Natural killer cell treated with Interleukin-12 subunit alpha and Interleukin-12 subunit beta and Interleukin-15 and Interleukin-18, amount 100 ng/mL, for 72 hours (primary cell): ENCODE data around the gene C4orf36. TPM values are rescaled to one million over a fixed set of nuclear protein-coding genes. Genes with fewer than 3 reads are reported as not detected.

Experiments used
- ATAC-seq, 2 donors: fragments of 150-1000 bp; cut with Tn5 transposase in 1 of 2; sonication (Bioruptor Pico), chemical (Tn5 transposase) in 1 of 2; 2 replicates each; pipeline ENCODE4 v1.10.0; 2021
- DNase-seq: peaks from one replicate; pipeline ENCODE4 v3.0.0; 2022; ENCODE audit warnings: low spot score
- H3K27ac Mint-ChIP-seq, 2 donors: 1 replicate in 1 of 2; 2 replicates in 1 of 2; pipeline ENCODE4 v1.8.0; 2022; ENCODE audit warnings: mixed read lengths in 2 of 2, mild to moderate bottlenecking in 1 of 2, moderate library complexity in 1 of 2
- H3K27me3 Mint-ChIP-seq, 2 donors: 1 replicate in 1 of 2; 2 replicates in 1 of 2; pipeline ENCODE4 v1.8.0; 2022; ENCODE audit warnings: mixed read lengths in 2 of 2
- H3K36me3 Mint-ChIP-seq: one replicate; pipeline ENCODE4 v1.8.0; 2022; ENCODE audit warnings: mixed read lengths
- H3K4me1 Mint-ChIP-seq, 2 donors: 1 replicate in 1 of 2; 2 replicates in 1 of 2; pipeline ENCODE4 v1.8.0; 2022; ENCODE audit warnings: low read depth in 2 of 2, mixed read lengths in 2 of 2, mild to moderate bottlenecking in 1 of 2
- H3K4me3 Mint-ChIP-seq: one replicate; pipeline ENCODE4 v1.8.0; 2022; ENCODE audit warnings: mixed read lengths
- H3K9me3 Mint-ChIP-seq: 2 replicates; pipeline ENCODE4 v1.8.0; 2022; ENCODE audit warnings: mixed read lengths
- total RNA-seq, 2 donors: library from RNA; stranded (reverse); gene quantifications; one replicate each; pipeline ENCODE4 v1.2.3, GENCODE V29; 2022

C4orf36 gene
- total RNA-seq, 2 donors from 2014 or later = not detected

DNA sequence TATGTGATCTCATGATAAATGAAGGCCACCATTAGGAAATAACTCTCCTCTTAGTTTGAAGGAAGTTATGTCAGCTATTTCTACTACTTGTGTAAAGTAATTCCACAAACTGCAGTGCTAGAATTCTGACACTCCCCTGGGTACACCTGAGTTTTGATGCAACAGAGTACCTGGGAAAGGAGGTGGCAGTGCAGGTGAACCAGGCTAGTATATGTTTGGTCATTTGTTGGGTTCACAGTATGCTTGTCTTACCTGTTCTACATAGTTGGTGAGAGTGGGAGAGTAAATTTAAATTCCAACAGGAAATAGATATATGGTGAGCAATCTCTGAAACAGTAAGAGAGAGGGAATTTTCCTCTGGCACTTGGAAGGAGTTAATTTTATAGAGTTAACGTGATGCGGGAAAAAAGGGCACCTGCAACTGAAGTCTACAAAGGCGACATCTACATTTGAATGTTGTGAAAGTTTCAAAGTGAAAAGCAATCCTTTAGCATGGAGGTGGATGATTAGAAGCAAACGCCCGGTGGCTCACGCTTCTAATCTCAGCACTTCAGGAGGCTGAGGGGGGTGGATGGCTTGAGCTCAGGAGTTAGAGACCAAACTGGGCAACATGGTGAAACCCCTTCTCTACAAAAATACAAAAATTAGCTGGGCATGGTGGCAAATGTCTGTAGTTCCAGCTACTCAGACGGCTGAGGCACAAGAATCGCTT, 34.7 kb downstream of the C4orf36 start:
- peaks cover 0 to 3% of the 10 kb centered on the region in 2 donors for H3K27me3 Mint-ChIP-seq
- H3K27ac Mint-ChIP-seq = no peak overlapping the region
- H3K36me3 Mint-ChIP-seq = no peaks in the 10 kb centered on the region
- H3K4me1 Mint-ChIP-seq = no peaks in the 10 kb centered on the region
- DNase-seq = no peak
- no peak for ATAC-seq
- H3K4me3 Mint-ChIP-seq = no peak overlapping the region
- H3K9me3 Mint-ChIP-seq = no peaks in the 10 kb centered on the region

DNA sequence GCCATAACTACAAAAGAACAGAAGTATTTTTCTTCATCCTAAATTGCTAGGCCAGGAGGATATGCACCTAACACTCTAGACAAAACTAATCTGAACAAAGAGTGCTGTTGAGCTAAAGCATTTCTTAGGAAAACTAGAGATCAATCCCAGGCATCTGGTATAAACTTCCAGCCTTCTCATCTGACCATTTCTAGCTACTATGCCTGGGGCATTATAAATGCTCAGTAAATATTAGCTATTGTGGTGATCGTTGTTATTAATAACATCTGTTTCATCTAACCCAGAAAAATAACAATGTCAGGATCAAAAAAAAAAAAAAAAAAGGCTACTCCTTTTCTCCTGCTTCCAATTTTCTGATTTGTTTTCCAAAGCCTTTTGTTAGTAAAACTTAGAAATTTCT, 35.3 kb downstream of the C4orf36 start:
- Mint-ChIP-seq H3K27me3 (peaks cover 0 to 3% of the 10 kb centered on the region in 2 donors), H3K9me3 (no peaks in the 10 kb centered on the region), H3K27ac (no peak overlapping the region), H3K4me1 (no peaks in the 10 kb centered on the region), H3K4me3 (no peak overlapping the region), H3K36me3 (no peaks in the 10 kb centered on the region)
- DNase-seq (no peak), ATAC-seq (no peak)

DNA sequence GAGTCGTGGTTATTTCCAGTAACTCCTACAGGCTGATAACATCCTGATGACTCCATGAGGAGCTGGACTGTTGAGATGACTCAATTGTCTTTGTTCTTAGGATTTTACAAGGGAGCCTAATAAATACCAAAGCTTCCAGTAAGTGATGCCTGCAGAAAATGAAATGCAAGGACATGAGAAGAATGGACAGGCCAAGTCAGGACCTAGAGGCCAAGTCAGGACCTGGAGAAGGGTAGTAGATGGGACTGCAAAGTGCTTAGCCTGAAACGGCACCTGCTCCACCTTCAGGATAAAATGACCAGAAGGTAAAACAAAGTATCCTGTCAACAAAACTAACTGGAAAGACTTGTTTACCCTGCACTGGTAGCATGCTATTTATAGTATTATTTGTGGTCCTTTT, 36.6 kb downstream of the C4orf36 start:
- Mint-ChIP-seq H3K27me3 (peaks cover 0 to 5% of the 10 kb centered on the region in 2 donors), H3K36me3 (no peaks in the 10 kb centered on the region), H3K27ac (no peak overlapping the region), H3K9me3 (no peaks in the 10 kb centered on the region), H3K4me3 (no peak overlapping the region), H3K4me1 (no peaks in the 10 kb centered on the region)
- ATAC-seq (no peak), DNase-seq (no peak)

DNA sequence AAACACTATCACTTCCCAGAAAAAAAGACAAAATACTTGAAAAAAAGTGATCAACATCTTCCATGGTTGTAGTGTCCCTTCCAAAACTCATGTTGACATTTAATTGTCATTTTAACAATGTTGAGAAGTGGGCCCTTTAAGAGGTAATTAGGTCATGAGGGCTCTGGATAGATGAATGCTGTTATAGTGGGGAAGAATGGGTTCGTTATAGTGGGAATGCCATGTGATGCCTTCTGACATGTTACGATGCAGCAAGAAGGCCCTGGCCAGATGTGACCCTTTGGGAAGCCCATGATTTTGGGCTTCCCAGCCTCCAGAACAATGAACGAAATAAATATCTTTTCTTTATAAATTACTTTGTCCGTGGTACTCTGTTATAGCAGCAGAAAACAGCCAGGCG, 39.0 kb downstream of the C4orf36 start:
- DNase-seq = no peak
- H3K4me1 Mint-ChIP-seq = no peaks in the 10 kb centered on the region
- ATAC-seq = no peak
- no peaks in the 10 kb centered on the region for H3K9me3 Mint-ChIP-seq
- H3K4me3 Mint-ChIP-seq = no peak overlapping the region
- no peak overlapping the region for H3K27ac Mint-ChIP-seq
- H3K27me3 Mint-ChIP-seq = peaks cover 0 to 7% of the 10 kb centered on the region in 2 donors
- H3K36me3 Mint-ChIP-seq = no peaks in the 10 kb centered on the region

DNA sequence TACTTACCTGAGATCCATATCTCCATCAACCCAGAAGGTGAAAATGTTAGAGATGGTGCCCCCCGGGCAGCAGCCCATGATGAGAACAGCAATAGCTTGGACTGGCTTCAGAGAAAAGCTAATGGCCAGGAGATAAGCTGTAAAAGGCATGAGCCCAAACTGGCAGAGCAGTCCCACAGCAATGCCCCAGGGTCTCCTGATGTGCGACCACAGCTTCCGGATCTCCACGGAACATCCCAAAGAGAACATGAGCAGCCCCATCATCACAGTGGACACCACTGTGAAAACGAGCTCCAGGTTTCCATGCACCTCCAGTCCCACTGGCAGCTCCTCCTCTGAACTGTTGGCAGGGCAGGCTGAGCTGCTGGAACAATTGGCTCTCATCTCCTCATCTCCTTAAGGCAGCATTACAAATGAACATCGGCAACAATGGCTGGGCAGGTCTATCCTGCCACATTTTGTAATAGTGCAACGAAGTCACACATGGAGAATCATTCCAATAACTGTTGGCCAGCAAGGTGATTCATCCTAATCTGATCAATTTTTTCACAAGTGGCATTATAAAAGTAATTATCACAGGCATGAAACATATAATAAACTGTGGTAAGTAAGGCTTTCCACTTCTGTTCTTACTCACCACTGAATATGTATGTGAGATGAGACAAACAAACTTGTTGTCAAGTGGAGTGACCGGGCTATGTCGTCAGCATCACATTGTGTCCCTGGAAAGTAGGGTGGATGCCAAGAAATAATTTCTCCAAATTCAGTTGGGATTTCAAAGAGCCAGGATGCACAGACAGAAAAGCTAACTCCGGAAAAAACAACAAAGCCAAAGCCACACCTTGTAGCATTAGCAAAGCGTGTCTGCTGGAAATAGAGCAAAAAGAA, 43.2 kb downstream of the C4orf36 start, which contains the start of gene SLC10A6:
Gene SLC10A6 (minus strand): TSS at position 653 of the 888 bp plus-strand sequence. CDS start 269 bp downstream, at position 384.
- no peak for DNase-seq
- H3K4me3 Mint-ChIP-seq = no peak within 1 kb of the TSS
- peaks cover 0 to 4% of the 10 kb centered on the region in 2 donors for H3K27me3 Mint-ChIP-seq
- H3K27ac Mint-ChIP-seq = no peak within 1 kb of the TSS
- H3K9me3 Mint-ChIP-seq = no peaks in the 10 kb centered on the region
- H3K36me3 Mint-ChIP-seq = no peaks in the 10 kb centered on the region
- H3K4me1 Mint-ChIP-seq = no peaks in the 10 kb centered on the region
- ATAC-seq = no peak

DNA sequence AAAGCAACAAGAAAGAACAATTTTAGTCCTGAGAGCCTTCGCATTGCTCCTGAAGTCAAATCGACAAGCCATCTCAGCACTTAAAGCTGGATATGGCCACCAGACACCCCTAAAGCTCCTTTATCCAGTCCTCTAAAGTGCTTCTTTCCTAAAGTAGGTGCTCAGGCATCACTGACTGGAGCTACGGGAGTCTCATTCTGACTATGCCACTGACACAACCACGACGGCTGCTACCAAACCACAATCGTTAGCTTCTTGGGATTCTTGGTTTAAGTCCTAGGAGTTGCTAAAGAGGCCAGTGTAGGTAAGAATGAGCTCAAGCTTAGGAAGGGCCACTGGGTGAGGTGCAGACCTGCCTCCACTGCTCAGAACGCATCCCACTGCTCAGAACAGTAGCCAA, 44.1 kb downstream of the C4orf36 start:
- H3K9me3 Mint-ChIP-seq = no peaks in the 10 kb centered on the region
- H3K27ac Mint-ChIP-seq = no peak overlapping the region
- no peaks in the 10 kb centered on the region for H3K4me1 Mint-ChIP-seq
- no peak for ATAC-seq
- H3K27me3 Mint-ChIP-seq = peaks cover 0 to 4% of the 10 kb centered on the region in 2 donors
- H3K4me3 Mint-ChIP-seq = no peak overlapping the region
- no peak for DNase-seq
- H3K36me3 Mint-ChIP-seq = no peaks in the 10 kb centered on the region

DNA sequence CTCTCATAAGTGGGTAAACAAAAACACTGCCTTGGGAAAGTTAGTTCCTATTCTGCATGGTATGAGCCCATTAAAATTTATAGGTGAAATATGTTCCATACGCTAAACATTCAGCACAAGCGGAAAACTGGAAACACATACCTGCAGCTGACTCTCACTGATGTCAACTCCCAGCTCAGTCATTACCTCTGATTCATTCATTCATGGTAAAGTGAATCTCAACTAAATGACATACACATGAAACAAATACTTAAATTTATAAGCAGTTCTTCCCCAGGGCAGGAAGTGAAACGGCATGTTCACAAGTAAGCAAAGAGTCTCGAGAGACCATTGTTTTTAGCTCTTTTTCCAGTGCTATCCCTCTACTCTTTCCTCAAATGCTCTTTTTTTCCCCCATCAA, 44.7 kb downstream of the C4orf36 start:
- DNase-seq (no peak), ATAC-seq (no peak)
- Mint-ChIP-seq H3K9me3 (no peaks in the 10 kb centered on the region), H3K4me3 (no peak overlapping the region), H3K27me3 (peaks cover 0 to 4% of the 10 kb centered on the region in 2 donors), H3K27ac (no peak overlapping the region), H3K4me1 (no peaks in the 10 kb centered on the region), H3K36me3 (no peaks in the 10 kb centered on the region)

DNA sequence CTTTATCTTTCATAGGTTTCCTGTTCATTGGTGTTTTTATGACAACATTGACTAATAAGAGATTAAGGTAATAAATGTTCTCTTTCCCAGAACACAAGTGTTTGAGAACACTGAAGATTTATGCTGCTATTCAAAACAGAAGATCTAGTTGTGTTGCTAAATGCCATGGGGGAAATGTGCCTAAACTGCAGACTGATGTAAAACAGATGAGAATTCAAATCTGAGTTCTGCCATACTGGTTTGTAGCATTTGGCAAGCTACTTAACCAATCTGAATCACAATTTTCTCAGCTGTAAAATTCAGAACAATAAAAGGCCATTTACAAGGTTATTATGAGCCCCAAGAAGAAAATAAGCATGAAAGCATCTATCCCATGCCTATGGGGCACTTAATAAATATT, 45.3 kb downstream of the C4orf36 start:
- H3K9me3 Mint-ChIP-seq = no peaks in the 10 kb centered on the region
- DNase-seq (no peak), ATAC-seq (no peak)
- peaks cover 0 to 4% of the 10 kb centered on the region in 2 donors for H3K27me3 Mint-ChIP-seq
- H3K4me3 Mint-ChIP-seq = no peak overlapping the region
- H3K27ac Mint-ChIP-seq = no peak overlapping the region
- no peaks in the 10 kb centered on the region for H3K36me3 Mint-ChIP-seq
- H3K4me1 Mint-ChIP-seq = no peaks in the 10 kb centered on the region

DNA sequence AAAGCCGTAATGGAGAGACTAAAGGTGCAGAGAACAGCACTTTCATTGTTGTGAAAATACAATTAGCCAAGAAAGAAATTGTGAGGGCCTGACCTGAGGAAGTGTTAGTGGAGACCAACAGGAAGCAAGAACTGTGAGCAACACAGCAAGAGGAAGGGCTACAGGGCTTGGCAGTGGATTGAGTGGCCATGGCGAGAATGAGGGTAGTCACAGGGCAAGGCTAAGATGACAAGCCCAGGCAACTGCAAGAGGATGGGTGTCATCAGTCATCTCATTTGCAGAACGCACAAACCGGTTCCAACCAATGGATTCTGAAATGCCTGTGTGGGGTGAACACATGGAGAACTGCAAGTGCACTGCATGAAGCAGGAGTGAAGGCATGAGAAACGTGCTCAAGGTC, 46.6 kb downstream of the C4orf36 start:
- Mint-ChIP-seq H3K9me3 (no peaks in the 10 kb centered on the region), H3K4me1 (no peaks in the 10 kb centered on the region)

DNA sequence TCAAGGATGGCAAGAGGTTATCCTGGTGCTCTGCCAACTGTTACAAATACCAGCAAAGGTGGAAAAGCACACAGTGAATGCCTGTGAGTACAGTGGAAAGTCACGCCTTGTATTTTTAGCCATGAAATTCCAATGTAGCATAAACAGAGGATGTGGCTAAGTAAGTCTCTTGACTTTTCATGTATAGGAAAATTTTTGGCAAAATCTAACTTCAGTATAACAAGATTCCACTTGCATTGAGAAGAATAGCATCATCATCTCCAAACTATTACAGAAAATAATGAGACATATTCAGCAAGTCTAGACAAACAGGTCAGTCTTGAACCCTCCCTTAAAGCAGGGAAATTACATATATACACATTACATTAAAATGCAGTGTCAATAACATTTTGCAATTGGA, 50.9 kb downstream of the C4orf36 start:
- Mint-ChIP-seq H3K4me1 (no peaks in the 10 kb centered on the region), H3K4me3 (no peak overlapping the region), H3K27ac (no peak overlapping the region), H3K36me3 (no peaks in the 10 kb centered on the region), H3K27me3 (peaks cover 0 to 2% of the 10 kb centered on the region in 2 donors), H3K9me3 (no peaks in the 10 kb centered on the region)
- DNase-seq (no peak), ATAC-seq (no peak)

More for the DNA sequence above, 46.6 kb downstream of the C4orf36 start:
- DNase-seq (no peak), ATAC-seq (no peak)
- no peak overlapping the region for H3K27ac Mint-ChIP-seq
- peaks cover 0 to 3% of the 10 kb centered on the region in 2 donors for H3K27me3 Mint-ChIP-seq
- H3K36me3 Mint-ChIP-seq = no peaks in the 10 kb centered on the region
- no peak overlapping the region for H3K4me3 Mint-ChIP-seq

DNA sequence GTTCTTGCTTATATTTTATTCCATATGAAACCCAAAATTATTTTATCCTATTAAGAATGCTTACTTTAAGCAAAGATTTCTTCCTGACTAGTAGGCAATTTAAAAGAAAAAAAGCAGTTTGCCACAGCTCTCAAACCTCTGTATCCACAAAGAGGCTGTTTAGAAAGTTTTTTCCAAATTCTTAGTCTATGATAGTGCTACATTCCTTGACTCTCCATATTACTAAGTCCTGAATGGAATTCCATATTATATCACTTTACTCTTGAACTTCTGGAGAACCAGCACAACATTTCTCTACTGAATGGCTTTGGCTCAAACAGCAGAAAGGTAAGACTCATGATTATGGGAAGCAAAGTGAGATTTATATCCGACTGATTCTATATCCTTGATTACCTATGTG, 51.4 kb downstream of the C4orf36 start:
- Mint-ChIP-seq H3K36me3 (no peaks in the 10 kb centered on the region), H3K27me3 (peaks cover 0 to 2% of the 10 kb centered on the region in 2 donors), H3K4me1 (no peaks in the 10 kb centered on the region), H3K4me3 (no peak overlapping the region), H3K9me3 (no peaks in the 10 kb centered on the region), H3K27ac (no peak overlapping the region)
- no peak for ATAC-seq
- no peak for DNase-seq

DNA sequence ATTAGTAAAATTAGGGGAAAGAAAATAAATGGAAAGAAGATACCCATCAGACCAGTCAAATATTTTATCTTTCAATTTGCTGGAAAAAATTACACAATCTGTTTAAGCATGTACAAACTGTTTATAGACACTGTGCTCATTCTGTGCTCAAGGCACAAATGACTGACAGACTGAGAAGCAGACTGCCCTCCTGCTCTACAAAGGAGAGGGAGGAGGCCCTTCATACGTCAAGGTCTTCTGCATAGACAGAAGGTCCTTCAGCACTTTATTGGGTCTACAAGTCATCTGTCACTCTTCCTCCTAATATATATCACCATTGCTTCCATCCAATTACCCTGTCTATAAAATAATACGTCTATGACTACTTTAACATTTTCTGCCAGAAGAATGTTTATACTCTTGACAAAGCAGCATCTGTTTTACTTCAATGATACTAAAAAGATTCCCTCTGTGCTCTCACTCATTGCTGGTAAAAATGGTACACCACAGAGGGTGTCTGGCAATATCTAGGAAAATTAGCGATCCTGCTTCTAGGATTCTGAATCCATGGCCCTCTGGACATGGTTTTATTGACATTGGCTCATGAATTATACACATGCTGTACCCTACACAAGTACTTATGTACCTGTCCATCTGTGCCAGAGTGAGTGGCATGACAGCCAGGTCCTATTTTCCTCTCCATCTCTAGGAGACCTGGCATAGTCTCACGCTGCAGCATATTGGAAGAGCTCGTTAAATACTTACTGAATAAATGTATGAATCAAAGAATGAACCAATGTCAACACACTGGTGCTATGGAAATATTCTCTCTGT, 54.3 kb downstream of the C4orf36 start:
- no peaks in the 10 kb centered on the region for H3K36me3 Mint-ChIP-seq
- H3K4me1 Mint-ChIP-seq = no peaks in the 10 kb centered on the region
- H3K27ac Mint-ChIP-seq = no peak overlapping the region
- H3K4me3 Mint-ChIP-seq = no peak overlapping the region
- H3K9me3 Mint-ChIP-seq = no peaks in the 10 kb centered on the region
- peaks cover 0 to 5% of the 10 kb centered on the region in 2 donors for H3K27me3 Mint-ChIP-seq
- ATAC-seq (no peak), DNase-seq (no peak)

DNA sequence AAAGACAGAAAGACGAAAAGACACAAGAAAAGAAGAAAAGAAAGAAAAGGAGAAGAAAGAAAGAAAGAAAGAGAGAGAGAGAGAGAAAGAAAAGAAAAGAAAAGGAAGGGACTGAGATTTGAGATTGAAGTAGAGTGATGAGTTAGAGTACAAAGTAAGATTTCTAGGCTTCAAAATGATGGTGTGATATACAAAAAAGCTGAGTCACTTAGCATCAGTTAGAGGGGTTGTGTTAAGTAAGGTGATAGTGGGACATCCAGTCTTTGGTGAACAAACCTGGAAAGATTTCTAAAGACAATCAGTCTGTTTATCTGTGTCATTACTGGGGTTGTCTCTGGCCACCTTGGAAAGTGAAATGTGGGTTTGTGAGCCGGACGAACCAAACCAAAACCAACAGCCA, 56.5 kb downstream of the C4orf36 start:
- no peaks in the 10 kb centered on the region for H3K9me3 Mint-ChIP-seq
- H3K36me3 Mint-ChIP-seq = no peaks in the 10 kb centered on the region
- no peak for DNase-seq
- H3K4me3 Mint-ChIP-seq = no peak overlapping the region
- no peaks in the 10 kb centered on the region for H3K4me1 Mint-ChIP-seq
- H3K27me3 Mint-ChIP-seq = peaks cover 0 to 5% of the 10 kb centered on the region in 2 donors
- H3K27ac Mint-ChIP-seq = no peak overlapping the region
- no peak for ATAC-seq
